ENCODE results near the gene ADPRHL1. TPM values are rescaled to one million over a fixed set of nuclear protein-coding genes. Genes with fewer than 3 reads are reported as not detected.
A peak's percentile ranks its signal among the peaks of the same experiment; 100 is the strongest.

Gene ADPRHL1
- total RNA-seq, 1 donor from 2014 or later: 8.4 TPM

- TF ChIP-seq CTCF (IDR thresholded peaks at IDR 0.05): no peak
- H3K27me3 Mint-ChIP-seq (ENCODE audit: low read depth): no peaks in the 10 kb centered on the region
- H3K9me3 Mint-ChIP-seq (ENCODE audit: low read depth): no peaks in the 10 kb centered on the region
- H3K27ac Mint-ChIP-seq (ENCODE audit: unreplicated experiment): peak within 1 kb of the TSS; percentile 94
- peaks cover 77% of the 10 kb centered on the region for H3K4me1 Mint-ChIP-seq (ENCODE audit: low read depth)
- DNase-seq (ENCODE audit: low spot score): peak; percentile 98
- H3K4me3 Mint-ChIP-seq (ENCODE audit: unreplicated experiment): peak within 1 kb of the TSS; percentile 89
- H3K36me3 Mint-ChIP-seq (ENCODE audit: low read depth): peaks cover 8% of the 10 kb centered on the region
Measured at GRCh38 chr13:113490496-113491417, 37.5 kb upstream of the ADPRHL1 start, which contains the start of gene DCUN1D2. DCUN1D2 (minus strand) TSS chr13:113490711; CDS start chr13:113490669, 42 bp downstream.

- Mint-ChIP-seq H3K9me3 (ENCODE audit: low read depth) (no peaks in the 10 kb centered on the region), H3K4me1 (ENCODE audit: low read depth) (peaks cover 72% of the 10 kb centered on the region), H3K27me3 (ENCODE audit: low read depth) (no peaks in the 10 kb centered on the region), H3K27ac (ENCODE audit: unreplicated experiment) (peak overlapping the region; percentile 87), H3K4me3 (ENCODE audit: unreplicated experiment) (peak overlapping the region; percentile 89), H3K36me3 (ENCODE audit: low read depth) (peaks cover 3% of the 10 kb centered on the region)
- no peak for TF ChIP-seq CTCF (IDR thresholded peaks at IDR 0.05)
- DNase-seq (ENCODE audit: low spot score): no peak
Measured at GRCh38 chr13:113489549-113490495, 36.5 kb upstream of the ADPRHL1 start.

GRCh38 chr13:113489171-113489548, 35.9 kb upstream of the ADPRHL1 start:
- TF ChIP-seq CTCF (IDR thresholded peaks at IDR 0.05): no peak
- Mint-ChIP-seq H3K9me3 (ENCODE audit: low read depth) (no peaks in the 10 kb centered on the region), H3K4me3 (ENCODE audit: unreplicated experiment) (peak overlapping the region; percentile 89), H3K27ac (ENCODE audit: unreplicated experiment) (peak overlapping the region; percentile 87), H3K27me3 (ENCODE audit: low read depth) (no peaks in the 10 kb centered on the region), H3K4me1 (ENCODE audit: low read depth) (peaks cover 66% of the 10 kb centered on the region), H3K36me3 (ENCODE audit: low read depth) (peaks cover under 1% of the 10 kb centered on the region)
- DNase-seq (ENCODE audit: low spot score): no peak

GRCh38 chr13:113488283-113488682, 35.0 kb upstream of the ADPRHL1 start:
- Mint-ChIP-seq H3K27ac (ENCODE audit: unreplicated experiment) (no peak overlapping the region), H3K9me3 (ENCODE audit: low read depth) (no peaks in the 10 kb centered on the region), H3K4me3 (ENCODE audit: unreplicated experiment) (no peak overlapping the region), H3K4me1 (ENCODE audit: low read depth) (peaks cover 57% of the 10 kb centered on the region), H3K36me3 (ENCODE audit: low read depth) (peaks cover 2% of the 10 kb centered on the region), H3K27me3 (ENCODE audit: low read depth) (no peaks in the 10 kb centered on the region)
- no peak for TF ChIP-seq CTCF (IDR thresholded peaks at IDR 0.05)
- DNase-seq (ENCODE audit: low spot score): no peak

GRCh38 chr13:113486698-113487097, 33.4 kb upstream of the ADPRHL1 start:
- Mint-ChIP-seq H3K27ac (ENCODE audit: unreplicated experiment) (peak overlapping the region; percentile 27), H3K27me3 (ENCODE audit: low read depth) (no peaks in the 10 kb centered on the region), H3K4me3 (ENCODE audit: unreplicated experiment) (no peak overlapping the region)

More at GRCh38 chr13:113486698-113487097, 33.4 kb upstream of the ADPRHL1 start:
- Mint-ChIP-seq H3K36me3 (ENCODE audit: low read depth) (peaks cover 2% of the 10 kb centered on the region), H3K4me1 (ENCODE audit: low read depth) (peaks cover 42% of the 10 kb centered on the region), H3K9me3 (ENCODE audit: low read depth) (no peaks in the 10 kb centered on the region)
- no peak for TF ChIP-seq CTCF (IDR thresholded peaks at IDR 0.05)
- DNase-seq (ENCODE audit: low spot score): no peak

Measured in chondrocyte (in vitro differentiated cells).